ENCODE results near the gene NECAB3. TPM values are rescaled to one million over a fixed set of nuclear protein-coding genes. Genes with fewer than 3 reads are reported as not detected.

NECAB3 gene
- total RNA-seq, 1 donor from 2014 or later, result 146 TPM

DNA sequence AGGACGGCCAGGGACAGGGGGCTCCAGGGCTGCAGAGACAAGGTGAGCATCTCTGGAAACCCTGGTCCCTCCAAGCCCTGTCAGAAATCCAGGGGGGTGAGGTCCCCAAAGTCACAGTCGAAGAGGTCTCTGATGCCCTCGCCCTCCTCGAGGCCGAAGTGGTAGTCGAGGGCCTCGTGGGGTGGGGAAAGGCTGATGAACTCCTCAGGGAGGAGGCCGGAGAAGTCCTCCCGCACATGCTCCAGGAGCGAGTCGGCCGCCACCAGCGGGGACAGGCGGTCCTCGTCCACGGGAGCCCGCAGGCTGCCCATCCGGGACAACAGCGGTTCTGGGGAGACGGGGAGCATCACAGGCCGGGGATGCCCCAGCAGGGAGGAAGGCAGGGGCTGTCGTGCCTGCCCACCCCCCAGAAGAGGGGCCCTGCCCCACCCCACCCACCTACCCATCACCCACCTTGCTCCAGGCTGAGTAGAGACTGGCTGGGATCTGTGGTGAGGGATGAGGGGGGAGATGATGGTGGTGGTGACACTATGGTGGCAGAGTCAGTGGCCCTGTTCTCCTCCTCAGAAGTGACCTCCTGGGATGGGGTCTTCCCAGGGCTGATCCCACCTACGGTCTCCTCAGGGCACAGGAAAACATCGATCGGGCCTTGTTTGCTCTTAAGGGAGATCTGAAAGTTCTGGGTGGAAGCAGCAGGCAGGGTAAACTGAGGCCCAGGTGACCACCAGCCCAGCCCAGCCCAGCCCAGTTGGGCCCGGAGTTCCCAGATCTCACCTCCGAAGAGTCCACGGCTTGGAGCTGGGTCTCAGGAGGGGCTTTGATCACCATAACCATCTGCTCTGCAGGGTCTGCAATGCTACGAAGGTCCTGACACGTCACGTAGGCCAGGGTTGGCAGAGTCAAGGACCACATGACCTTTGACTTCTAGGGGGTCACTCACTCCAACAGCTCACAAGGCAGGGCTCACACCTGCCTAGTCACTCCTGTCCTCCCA is 2.7 kb upstream of the NECAB3 start:
- peak overlapping the region; percentile 20 for H3K4me3 Mint-ChIP-seq (ENCODE audit: unreplicated experiment)
- H3K9me3 Mint-ChIP-seq (ENCODE audit: unreplicated experiment), result peaks cover 10% of the 10 kb centered on the region
- peak overlapping the region; percentile 11 for H3K27ac Mint-ChIP-seq (ENCODE audit: unreplicated experiment)
- no peak for DNase-seq
- TF ChIP-seq, protein P1, sequence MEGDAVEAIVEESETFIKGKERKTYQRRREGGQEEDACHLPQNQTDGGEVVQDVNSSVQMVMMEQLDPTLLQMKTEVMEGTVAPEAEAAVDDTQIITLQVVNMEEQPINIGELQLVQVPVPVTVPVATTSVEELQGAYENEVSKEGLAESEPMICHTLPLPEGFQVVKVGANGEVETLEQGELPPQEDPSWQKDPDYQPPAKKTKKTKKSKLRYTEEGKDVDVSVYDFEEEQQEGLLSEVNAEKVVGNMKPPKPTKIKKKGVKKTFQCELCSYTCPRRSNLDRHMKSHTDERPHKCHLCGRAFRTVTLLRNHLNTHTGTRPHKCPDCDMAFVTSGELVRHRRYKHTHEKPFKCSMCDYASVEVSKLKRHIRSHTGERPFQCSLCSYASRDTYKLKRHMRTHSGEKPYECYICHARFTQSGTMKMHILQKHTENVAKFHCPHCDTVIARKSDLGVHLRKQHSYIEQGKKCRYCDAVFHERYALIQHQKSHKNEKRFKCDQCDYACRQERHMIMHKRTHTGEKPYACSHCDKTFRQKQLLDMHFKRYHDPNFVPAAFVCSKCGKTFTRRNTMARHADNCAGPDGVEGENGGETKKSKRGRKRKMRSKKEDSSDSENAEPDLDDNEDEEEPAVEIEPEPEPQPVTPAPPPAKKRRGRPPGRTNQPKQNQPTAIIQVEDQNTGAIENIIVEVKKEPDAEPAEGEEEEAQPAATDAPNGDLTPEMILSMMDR (IDR thresholded peaks at IDR 0.05; ENCODE audit: partially characterized antibody, unreplicated experiment), result no peak
- H3K36me3 Mint-ChIP-seq (ENCODE audit: unreplicated experiment), result no peaks in the 10 kb centered on the region
- peaks cover 17% of the 10 kb centered on the region for H3K27me3 Mint-ChIP-seq (ENCODE audit: unreplicated experiment)
- peaks cover 47% of the 10 kb centered on the region for H3K4me1 Mint-ChIP-seq (ENCODE audit: low read depth, unreplicated experiment)

DNA sequence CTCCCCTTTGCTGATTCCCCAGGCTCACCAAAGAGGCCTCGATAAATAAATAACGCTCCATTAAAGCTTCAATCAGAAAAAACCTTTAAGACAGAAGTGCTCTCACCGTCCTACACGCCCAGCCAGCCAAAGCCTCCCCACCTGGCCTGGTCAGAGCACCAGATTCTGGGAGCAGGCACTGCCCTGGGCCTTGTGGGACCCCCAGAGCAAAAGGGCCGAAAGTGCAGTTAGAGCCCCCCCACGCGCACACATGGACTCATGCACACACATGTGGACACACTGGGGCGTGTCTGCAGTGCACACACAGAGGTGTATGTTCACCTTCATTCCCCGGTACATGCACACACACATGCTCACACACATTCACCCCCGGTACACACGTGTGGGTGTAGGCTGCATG is 1.9 kb upstream of the NECAB3 start:
- Mint-ChIP-seq H3K27me3 (ENCODE audit: unreplicated experiment) (peaks cover 15% of the 10 kb centered on the region), H3K27ac (ENCODE audit: unreplicated experiment) (peak overlapping the region; percentile 11), H3K4me3 (ENCODE audit: unreplicated experiment) (peak overlapping the region; percentile 30), H3K9me3 (ENCODE audit: unreplicated experiment) (peaks cover 11% of the 10 kb centered on the region), H3K36me3 (ENCODE audit: unreplicated experiment) (no peaks in the 10 kb centered on the region), H3K4me1 (ENCODE audit: low read depth, unreplicated experiment) (peaks cover 43% of the 10 kb centered on the region)
- TF ChIP-seq, protein P1 (IDR thresholded peaks at IDR 0.05; ENCODE audit: partially characterized antibody, unreplicated experiment), result no peak
- no peak for DNase-seq

DNA sequence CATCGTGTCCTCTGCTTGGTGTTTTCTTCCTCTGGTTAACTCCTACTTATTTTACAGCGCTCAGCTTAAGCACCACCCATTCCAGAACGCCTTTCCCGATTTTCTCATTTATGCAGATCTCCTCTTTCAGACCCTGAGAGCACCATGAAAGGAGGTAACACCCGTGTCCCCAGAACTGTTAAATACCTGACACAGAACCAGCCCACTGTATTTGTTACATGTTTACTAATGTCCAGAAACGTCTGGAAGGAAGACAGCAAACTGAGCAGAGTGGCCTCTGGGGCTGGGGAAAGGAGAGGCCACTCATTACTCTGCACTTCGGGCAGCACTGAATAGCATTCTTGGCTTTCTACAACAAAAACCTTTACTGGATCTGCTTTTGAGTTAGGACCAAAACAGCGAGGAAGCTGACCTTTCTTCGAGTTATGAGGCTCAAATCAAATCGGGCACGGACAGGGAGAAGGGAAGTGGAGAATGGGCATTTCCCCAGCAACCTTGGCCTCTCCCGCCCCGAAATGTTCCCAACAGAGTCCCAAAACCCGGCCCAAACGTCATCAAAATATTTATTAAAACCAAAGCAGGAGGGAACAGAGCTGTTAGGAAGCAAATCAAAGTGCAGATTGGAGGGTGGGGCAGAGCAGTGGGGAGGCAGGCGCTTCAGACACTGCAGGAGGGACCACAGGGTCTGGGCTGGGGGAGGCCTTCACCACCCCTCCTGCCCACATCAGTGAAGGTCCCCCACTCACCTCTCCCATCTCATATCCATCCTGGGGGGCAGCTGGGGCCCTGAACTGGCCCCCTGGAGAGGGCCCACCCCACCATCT is 1.1 kb upstream of the NECAB3 start:
- Mint-ChIP-seq H3K27me3 (ENCODE audit: unreplicated experiment) (peaks cover 15% of the 10 kb centered on the region), H3K27ac (ENCODE audit: unreplicated experiment) (peak overlapping the region; percentile 80), H3K4me1 (ENCODE audit: low read depth, unreplicated experiment) (peaks cover 36% of the 10 kb centered on the region), H3K9me3 (ENCODE audit: unreplicated experiment) (peaks cover 13% of the 10 kb centered on the region), H3K4me3 (ENCODE audit: unreplicated experiment) (peak overlapping the region; percentile 83), H3K36me3 (ENCODE audit: unreplicated experiment) (no peaks in the 10 kb centered on the region)
- DNase-seq, result no peak
- TF ChIP-seq, protein P1 (IDR thresholded peaks at IDR 0.05; ENCODE audit: partially characterized antibody, unreplicated experiment), result no peak

DNA sequence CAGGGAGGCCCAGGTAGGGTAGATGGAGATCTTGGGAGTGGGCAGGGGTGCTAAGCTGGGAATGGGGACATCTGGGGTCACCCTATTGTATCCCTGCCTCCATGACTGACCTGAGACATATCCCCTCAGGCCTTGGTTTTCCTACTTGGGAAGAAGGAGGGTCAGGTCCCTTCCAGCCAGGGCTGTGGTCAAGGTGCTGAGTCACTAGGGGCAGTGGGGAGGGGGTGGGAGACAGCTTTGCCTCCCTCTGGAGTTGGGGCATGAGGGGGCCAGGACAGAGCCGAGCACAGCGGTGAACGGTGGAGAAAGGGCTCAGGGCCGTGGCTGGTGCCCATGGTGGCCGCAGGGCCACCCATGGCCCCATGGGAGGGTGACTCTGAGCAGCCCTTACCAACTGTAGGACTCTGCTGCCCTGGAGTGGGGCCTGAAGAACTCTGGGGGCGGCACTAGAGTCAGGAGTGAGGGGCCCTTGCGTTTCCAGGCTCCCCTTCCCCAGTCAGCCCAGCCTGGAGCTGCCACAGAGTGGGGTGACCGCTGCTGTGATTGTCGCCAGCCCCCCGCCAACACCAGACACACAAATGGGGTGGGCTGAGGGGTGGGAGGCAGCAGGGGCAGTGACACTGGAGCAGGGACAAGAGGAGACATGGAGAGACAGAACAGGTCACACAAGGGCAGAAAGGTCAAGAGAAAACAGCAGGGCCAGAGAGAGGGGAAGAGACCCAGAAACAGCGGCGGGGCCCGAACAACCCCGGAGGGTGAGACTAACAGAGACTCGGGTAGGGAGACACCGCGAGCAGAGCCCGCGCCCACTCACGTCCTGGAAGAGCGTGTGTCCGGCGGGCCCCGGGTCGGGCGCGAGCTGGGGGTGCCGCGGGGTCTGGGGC is 576 bp downstream of the NECAB3 start:
- DNase-seq, result no peak

More for the DNA sequence above, 576 bp downstream of the NECAB3 start:
- Mint-ChIP-seq H3K4me1 (ENCODE audit: low read depth, unreplicated experiment) (peaks cover 41% of the 10 kb centered on the region), H3K4me3 (ENCODE audit: unreplicated experiment) (peak overlapping the region; percentile 92), H3K9me3 (ENCODE audit: unreplicated experiment) (peaks cover 11% of the 10 kb centered on the region), H3K27me3 (ENCODE audit: unreplicated experiment) (peaks cover 12% of the 10 kb centered on the region), H3K27ac (ENCODE audit: unreplicated experiment) (peak overlapping the region; percentile 86), H3K36me3 (ENCODE audit: unreplicated experiment) (no peaks in the 10 kb centered on the region)
- TF ChIP-seq, protein P1 (IDR thresholded peaks at IDR 0.05; ENCODE audit: partially characterized antibody, unreplicated experiment), result no peak
